ENCODE results near the gene C1orf185.

DNA sequence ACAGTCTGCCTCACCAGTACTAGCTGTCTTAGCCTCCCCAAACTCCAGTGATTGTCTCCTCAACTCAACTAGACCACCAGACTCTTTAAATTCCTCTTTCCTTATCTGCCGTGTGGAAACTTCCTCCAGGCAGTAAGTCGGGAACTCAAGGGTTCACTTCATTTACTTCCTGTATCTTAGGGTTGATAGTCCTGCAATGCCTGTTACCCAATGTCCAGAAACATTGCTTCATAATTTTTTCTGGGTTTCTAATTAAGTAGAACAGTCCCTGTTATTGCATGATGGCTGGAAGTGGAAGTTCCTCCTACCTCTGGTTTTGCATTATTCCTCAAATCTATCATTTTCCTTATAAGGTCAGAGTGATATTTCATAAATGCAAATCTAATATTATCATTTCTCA, 73.2 kb downstream of the C1orf185 start:
- TF ChIP-seq POLR2AphosphoS5 (IDR thresholded peaks at IDR 0.05; ENCODE audit: low read depth, low read length) (no peak), POLR2A (IDR thresholded peaks at IDR 0.05; ENCODE audit: low read depth, low read length) (no peak), TAF1 (IDR thresholded peaks at IDR 0.05; ENCODE audit: low read depth, low read length) (no peak), SPI1 (IDR thresholded peaks at IDR 0.05; ENCODE audit: low read depth, low read length) (no peak), POU2F2 (IDR thresholded peaks at IDR 0.05; ENCODE audit: low read depth, low read length) (no peak), PAX5 (IDR thresholded peaks at IDR 0.05; ENCODE audit: insufficient read depth, low read length, severe bottlenecking) (no peak)

All from GM12891 (cell line).